ENCODE results near the gene SH2B3. TPM values are rescaled to one million over a fixed set of nuclear protein-coding genes. Genes with fewer than 3 reads are reported as not detected.

Gene SH2B3
- total RNA-seq, 4 donors from 2014 or later: 19.4 to 43.2 (median 30.4) TPM

DNA sequence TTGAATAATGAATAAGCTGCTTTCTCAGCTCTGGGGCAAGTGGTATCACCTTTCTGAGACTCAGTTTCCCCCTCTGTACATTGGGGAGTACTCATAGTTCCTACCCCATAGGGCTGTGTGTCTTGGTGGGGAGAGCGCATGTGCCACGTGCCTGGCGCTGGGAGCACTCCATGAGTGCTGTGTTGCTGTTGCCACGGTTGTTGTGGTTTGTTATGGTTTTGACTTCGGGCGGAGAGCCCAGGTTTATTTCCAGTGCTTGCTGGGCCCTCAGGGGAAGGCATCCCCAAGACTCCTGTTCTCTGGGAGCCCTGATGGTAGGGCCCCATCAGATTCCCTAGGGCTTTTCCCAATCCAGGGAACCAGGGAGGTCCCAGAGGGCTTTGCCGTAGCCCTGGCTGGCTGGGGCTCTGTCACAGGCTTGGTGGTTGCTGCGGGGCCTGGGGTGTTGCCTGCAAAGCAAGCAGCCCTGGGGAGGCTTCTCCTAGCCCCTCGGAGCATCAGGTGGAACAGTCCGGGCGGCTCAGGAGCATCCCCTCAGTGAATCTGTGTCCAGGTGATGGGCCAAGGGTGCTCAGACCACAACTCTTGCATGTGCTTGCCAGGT lies 18.6 kb downstream of the SH2B3 start:
- TF ChIP-seq, protein P1, sequence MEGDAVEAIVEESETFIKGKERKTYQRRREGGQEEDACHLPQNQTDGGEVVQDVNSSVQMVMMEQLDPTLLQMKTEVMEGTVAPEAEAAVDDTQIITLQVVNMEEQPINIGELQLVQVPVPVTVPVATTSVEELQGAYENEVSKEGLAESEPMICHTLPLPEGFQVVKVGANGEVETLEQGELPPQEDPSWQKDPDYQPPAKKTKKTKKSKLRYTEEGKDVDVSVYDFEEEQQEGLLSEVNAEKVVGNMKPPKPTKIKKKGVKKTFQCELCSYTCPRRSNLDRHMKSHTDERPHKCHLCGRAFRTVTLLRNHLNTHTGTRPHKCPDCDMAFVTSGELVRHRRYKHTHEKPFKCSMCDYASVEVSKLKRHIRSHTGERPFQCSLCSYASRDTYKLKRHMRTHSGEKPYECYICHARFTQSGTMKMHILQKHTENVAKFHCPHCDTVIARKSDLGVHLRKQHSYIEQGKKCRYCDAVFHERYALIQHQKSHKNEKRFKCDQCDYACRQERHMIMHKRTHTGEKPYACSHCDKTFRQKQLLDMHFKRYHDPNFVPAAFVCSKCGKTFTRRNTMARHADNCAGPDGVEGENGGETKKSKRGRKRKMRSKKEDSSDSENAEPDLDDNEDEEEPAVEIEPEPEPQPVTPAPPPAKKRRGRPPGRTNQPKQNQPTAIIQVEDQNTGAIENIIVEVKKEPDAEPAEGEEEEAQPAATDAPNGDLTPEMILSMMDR (IDR thresholded peaks at IDR 0.05; ENCODE audit: low read depth): no peak

DNA sequence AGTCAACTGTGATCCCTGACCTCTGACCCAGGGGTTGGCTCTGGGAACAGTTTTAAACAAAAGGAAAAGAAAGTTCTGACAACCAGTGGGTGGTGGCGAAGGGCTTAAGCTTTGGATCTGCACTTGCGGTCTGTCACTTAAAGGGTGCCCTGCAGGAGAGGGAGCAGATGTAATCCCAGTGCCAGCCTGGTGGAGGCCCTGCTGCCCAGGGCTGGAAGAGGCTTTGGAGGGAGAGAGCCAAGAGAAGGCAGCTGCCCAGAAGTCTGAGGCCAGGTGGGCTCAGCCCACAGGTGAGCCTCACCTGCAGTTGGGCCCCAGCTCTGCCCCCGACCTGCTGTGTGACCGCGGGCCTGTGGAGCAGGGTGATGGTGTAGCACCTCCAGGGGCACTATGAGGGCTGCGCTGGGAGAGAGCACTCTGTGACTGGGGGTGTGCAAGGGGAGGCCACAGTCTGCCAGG lies 19.1 kb downstream of the SH2B3 start:
- TF ChIP-seq, protein P1 (IDR thresholded peaks at IDR 0.05; ENCODE audit: low read depth): no peak

DNA sequence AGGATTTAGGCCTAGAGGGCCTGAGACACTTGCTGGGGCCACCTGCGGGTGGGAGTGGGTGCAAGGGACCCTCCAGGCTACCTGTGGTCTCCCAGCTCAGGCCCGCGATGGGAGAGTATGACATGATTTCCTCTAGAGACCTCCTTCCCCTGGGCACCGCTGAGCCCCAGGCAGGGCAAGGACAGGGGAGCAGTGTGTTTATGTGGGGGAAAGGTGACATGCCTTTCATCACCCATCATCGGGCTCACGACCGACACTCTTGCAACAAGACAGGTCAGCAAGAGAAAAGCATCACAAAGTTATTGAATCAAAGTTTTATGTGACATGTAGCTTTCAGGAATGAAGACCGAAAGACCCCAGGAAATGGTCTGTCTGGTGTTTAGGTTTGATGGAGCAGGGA lies 19.9 kb downstream of the SH2B3 start:
- TF ChIP-seq, protein P1 (IDR thresholded peaks at IDR 0.05; ENCODE audit: low read depth): no peak

DNA sequence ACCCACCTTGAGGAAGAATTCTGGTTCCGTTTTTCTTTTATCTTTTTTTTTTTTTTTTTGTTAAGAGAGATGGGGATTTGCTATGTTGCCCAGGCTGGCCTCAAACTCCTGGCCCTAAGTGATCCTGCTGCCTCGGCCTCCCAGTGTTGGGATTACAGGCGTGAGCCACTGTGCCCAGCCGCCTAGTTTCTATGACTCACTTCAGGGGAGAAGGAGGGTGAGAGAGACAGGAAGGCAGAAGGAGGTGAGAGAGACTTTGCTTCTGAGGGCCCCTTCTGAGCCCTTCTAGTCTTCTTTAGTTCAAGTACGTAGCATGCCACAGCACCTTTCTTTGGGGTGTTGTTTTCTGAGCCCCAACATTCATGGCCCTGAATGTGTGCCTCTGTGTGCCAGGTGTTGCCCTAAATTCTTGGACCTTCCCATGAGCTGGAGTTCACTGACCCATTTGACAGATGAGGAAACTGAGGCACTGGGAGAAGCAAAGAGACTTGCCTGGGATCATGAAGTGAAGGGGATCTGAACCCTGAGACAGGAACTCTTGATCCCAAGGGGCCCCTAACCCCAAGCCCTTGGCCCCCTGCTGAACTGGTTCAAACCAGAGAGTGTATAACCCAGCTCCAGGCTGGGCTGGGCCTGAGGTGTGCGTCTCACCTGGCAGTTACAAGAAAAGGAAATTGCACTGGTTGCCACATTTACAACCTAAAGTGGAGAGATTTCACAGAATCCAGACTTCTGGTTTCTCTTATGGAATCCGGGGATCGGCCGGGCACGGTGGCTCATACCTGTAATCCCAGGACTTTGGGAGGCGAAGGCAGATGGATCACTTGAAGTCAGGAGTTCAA lies 20.8 kb downstream of the SH2B3 start:
- TF ChIP-seq, protein P1 (IDR thresholded peaks at IDR 0.05; ENCODE audit: low read depth): no peak

DNA sequence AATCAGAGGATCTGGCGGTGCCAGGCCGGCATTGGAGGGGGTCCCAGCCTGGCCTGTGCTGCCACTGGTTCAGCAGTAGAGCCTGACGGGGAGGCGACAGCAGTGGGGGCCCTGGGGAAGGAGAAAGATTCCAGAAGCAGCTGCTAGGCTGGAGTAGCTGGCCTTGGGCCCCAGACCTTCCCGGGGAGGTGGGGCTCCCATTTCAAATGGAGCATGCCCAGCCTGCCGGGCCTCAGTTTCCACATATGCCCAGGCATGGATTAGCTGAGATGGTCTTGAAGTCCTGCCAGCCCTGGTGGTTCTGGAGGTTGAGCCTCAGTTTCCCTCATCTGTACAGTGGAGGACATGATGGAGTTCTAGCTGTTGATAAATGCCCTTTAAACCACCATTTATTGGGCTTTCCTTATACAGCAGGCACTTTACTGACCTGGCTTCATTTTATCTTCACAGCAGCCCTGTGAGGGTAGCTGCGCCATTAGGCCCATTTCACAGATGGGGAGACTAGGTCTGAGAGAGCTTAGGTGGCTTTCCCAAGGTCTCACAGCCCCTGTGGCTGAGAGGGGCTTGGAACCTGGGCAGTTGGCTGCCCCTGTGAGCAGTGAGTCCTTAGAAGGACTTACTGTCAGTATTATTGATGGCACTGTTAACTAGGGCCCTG lies 21.8 kb downstream of the SH2B3 start:
- TF ChIP-seq, protein P1 (IDR thresholded peaks at IDR 0.05; ENCODE audit: low read depth): no peak

DNA sequence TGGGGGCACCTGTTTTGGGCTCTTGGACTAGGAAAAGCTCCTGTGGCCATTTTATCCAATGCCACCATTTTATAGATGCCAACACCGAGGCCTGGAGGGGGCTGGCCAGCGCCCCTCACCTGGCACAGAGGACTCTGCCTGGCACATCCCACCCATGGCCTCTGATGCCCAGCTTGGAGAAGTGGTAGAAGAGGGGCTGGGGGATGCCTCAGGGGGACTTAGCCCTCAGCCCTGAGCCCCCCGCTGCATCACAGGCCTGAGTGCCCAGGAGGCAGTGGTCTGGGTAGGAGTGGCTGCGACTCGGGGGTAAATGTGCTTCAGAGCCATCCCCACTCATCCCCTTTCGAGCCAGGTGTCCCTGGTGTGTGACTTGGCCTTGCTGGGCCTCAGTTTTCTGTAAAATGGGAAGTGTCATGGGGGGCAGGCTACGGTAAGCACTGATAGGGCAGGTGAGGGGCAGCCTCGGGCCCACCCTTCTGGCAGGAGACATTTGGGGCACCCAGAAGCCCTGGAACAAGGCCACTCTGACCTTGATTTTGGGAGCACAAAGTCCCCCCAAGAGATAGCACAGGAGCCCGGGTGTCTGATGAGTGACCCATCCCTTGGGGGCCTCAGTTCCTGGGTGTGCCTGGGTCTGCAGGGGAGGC lies 22.5 kb downstream of the SH2B3 start:
- TF ChIP-seq, protein P1 (IDR thresholded peaks at IDR 0.05; ENCODE audit: low read depth): no peak
